GM13976 (cell line): Measurements from ENCODE around the gene WWC1.

Source experiments
- DNase-seq: peaks from one replicate; pipeline ENCODE4 v3.0.0; 2012; ENCODE audit warnings: low spot score
- in situ Hi-C: fragments of 300-500 bp; cut with MboI; formaldehyde crosslinking; loops from one replicate; pipeline ENCODE4 v1.12.0; 2022; ENCODE audit warnings: low sequenced_read_pairs, mixed read lengths, inconsistent platforms; ENCODE audit not compliant: unreplicated experiment
- TF ChIP-seq, protein P1 (sequence below): IDR thresholded peaks from 2 replicates; pipeline ENCODE4 v1.5.1; 2012; ENCODE audit warnings: borderline replicate concordance, mild to moderate bottlenecking; ENCODE audit not compliant: insufficient read depth; ENCODE audit errors: extremely low read depth, missing control alignments, control extremely low read depth

Gene WWC1

GRCh38 chr5:168426007-168426863, 134.8 kb downstream of the WWC1 start:
- DNase-seq, result no peak
- TF ChIP-seq, protein P1, sequence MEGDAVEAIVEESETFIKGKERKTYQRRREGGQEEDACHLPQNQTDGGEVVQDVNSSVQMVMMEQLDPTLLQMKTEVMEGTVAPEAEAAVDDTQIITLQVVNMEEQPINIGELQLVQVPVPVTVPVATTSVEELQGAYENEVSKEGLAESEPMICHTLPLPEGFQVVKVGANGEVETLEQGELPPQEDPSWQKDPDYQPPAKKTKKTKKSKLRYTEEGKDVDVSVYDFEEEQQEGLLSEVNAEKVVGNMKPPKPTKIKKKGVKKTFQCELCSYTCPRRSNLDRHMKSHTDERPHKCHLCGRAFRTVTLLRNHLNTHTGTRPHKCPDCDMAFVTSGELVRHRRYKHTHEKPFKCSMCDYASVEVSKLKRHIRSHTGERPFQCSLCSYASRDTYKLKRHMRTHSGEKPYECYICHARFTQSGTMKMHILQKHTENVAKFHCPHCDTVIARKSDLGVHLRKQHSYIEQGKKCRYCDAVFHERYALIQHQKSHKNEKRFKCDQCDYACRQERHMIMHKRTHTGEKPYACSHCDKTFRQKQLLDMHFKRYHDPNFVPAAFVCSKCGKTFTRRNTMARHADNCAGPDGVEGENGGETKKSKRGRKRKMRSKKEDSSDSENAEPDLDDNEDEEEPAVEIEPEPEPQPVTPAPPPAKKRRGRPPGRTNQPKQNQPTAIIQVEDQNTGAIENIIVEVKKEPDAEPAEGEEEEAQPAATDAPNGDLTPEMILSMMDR, result no peak
- in situ Hi-C loops, result no loop called here

- in situ Hi-C loops, result no loop called here
- TF ChIP-seq, protein P1, result no peak
- no peak for DNase-seq
These were observed 135.4 kb downstream of the WWC1 start for GRCh38 chr5:168426864-168427172.

- in situ Hi-C loops, result no loop called here
- TF ChIP-seq, protein P1, result no peak
- no peak for DNase-seq
These were observed 135.8 kb downstream of the WWC1 start for GRCh38 chr5:168427224-168427623.

GRCh38 chr5:168428552-168428951, 137.1 kb downstream of the WWC1 start:
- in situ Hi-C loops, result no loop called here

DNA sequence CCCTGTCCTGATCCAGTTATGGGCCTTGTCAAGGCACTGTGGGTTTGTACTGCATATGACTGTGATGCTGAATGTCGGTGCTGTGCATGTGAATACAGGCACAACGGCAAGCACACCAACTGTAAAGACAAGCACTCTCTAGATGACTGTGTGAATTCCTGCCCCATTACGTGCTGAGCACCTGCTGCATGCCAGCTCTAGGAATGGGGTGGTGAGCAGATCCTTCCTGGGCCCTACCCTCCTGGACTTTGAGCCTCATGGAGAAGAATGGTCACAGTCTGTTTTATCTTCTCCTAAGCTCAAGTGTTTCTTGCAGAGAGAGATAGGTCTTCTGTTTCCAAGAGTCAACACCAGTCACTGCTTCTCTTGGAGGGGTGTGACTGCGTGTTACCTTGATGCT, 138.9 kb downstream of the WWC1 start:
- in situ Hi-C loops, result no loop called here
- no peak for DNase-seq
- TF ChIP-seq, protein P1, result no peak

More at GRCh38 chr5:168428552-168428951, 137.1 kb downstream of the WWC1 start:
- no peak for DNase-seq
- TF ChIP-seq, protein P1, result no peak

- DNase-seq, result no peak
- in situ Hi-C loops, result no loop called here
- TF ChIP-seq, protein P1, result no peak
These were observed 141.5 kb downstream of the WWC1 start for GRCh38 chr5:168432903-168433302.
